GM23338 (cell line): ENCODE measurements around the gene MIDN. TPM values are rescaled to one million over a fixed set of nuclear protein-coding genes. Genes with fewer than 3 reads are reported as not detected.

ENCODE experiments used
- ATAC-seq: fragments of 200-7000 bp; cut with Tn5 transposase; 3 replicates; pipeline ENCODE4 v1.9.1; 2020
- DNase-seq: peaks from one replicate; pipeline ENCODE4 v3.0.0-alpha.2; 2015; ENCODE audit warnings: low spot score
- H2AFZ ChIP-seq: fragments of 200-600 bp; sonication (generic); 2 replicates; pipeline ENCODE4 v1.8.0; 2016; ENCODE audit warnings: antibody characterized with exemption, mild to moderate bottlenecking, moderate library complexity
- H3F3A ChIP-seq: fragments of 200-600 bp; sonication (generic); replicated peaks from 2 replicates; pipeline ENCODE4 v1.8.0; 2017; ENCODE audit warnings: antibody characterized with exemption, mixed run types, low read depth
- H3K27ac ChIP-seq: fragments of 200-600 bp; sonication (generic); 2 replicates; pipeline ENCODE4 v1.6.1; 2016; ENCODE audit warnings: low read depth
- H3K27me3 ChIP-seq: fragments of 200-600 bp; sonication (generic); 2 replicates; pipeline ENCODE4 v1.8.0; 2016; ENCODE audit warnings: mild to moderate bottlenecking, mixed run types, moderate library complexity; ENCODE audit not compliant: insufficient read depth
- H3K36me3 ChIP-seq: fragments of 200-600 bp; sonication (generic); 2 replicates; pipeline ENCODE4 v1.8.0; 2016; ENCODE audit warnings: mild to moderate bottlenecking; ENCODE audit not compliant: insufficient read depth
- H3K4me1 ChIP-seq: fragments of 200-600 bp; sonication (generic); 2 replicates; pipeline ENCODE4 v1.8.0; 2016; ENCODE audit warnings: mild to moderate bottlenecking, moderate library complexity; ENCODE audit not compliant: insufficient read depth
- H3K4me2 ChIP-seq: fragments of 200-600 bp; sonication (generic); 2 replicates; pipeline ENCODE4 v1.7.1; 2017; ENCODE audit warnings: mixed run types
- H3K4me3 ChIP-seq: fragments of 200-600 bp; sonication (generic); 2 replicates; pipeline ENCODE4 v1.6.1; 2016; ENCODE audit warnings: mixed run types
- H3K79me2 ChIP-seq: fragments of 200-600 bp; sonication (generic); replicated peaks from 2 replicates; pipeline ENCODE4 v1.8.0; 2017; ENCODE audit warnings: mild to moderate bottlenecking; ENCODE audit not compliant: insufficient read depth
- H3K9me2 ChIP-seq: fragments of 200-600 bp; sonication (generic); 2 replicates; pipeline ENCODE4 v1.8.0; 2017; ENCODE audit not compliant: insufficient read depth
- H4K20me1 ChIP-seq: fragments of 200-600 bp; sonication (generic); replicated peaks from 2 replicates; pipeline ENCODE4 v1.8.0; 2017; ENCODE audit warnings: mild to moderate bottlenecking; ENCODE audit not compliant: insufficient read depth
- H3K27ac Mint-ChIP-seq: 2 replicates; pipeline ENCODE4 v1.8.0; 2020; ENCODE audit warnings: inconsistent platforms, mild to moderate bottlenecking, moderate library complexity, mixed read lengths
- H3K27me3 Mint-ChIP-seq: 3 replicates; pipeline ENCODE4 v1.8.0; 2022; ENCODE audit warnings: low read depth, mild to moderate bottlenecking, moderate library complexity, mixed read lengths, inconsistent platforms; ENCODE audit not compliant: insufficient read depth, poor library complexity
- H3K36me3 Mint-ChIP-seq: 3 replicates; pipeline ENCODE4 v1.8.0; 2021; ENCODE audit warnings: low read depth, mild to moderate bottlenecking, inconsistent platforms, moderate library complexity, mixed read lengths
- H3K4me1 Mint-ChIP-seq: 3 replicates; pipeline ENCODE4 v1.8.0; 2020; ENCODE audit warnings: mild to moderate bottlenecking, inconsistent platforms, mixed read lengths
- H3K4me3 Mint-ChIP-seq: 3 replicates; pipeline ENCODE4 v1.8.0; 2021; ENCODE audit warnings: moderate library complexity, mild to moderate bottlenecking, inconsistent platforms, mixed read lengths
- H3K9me3 Mint-ChIP-seq: 3 replicates; pipeline ENCODE4 v1.8.0; 2020; ENCODE audit warnings: moderate library complexity, mild to moderate bottlenecking, inconsistent platforms, mixed read lengths
- CTCF ChIP-seq, 2 experiments: fragments of 200-600 bp in 1 of 2; sonication (generic) in 1 of 2; conservative IDR thresholded peaks; 2 replicates each; pipeline versions ENCODE4 v1.5.1 to v1.6.1; 2016 to 2017; ENCODE audit warnings: antibody characterized with exemption in 2 of 2, low read depth in 2 of 2, mild to moderate bottlenecking in 2 of 2, moderate library complexity in 1 of 2
- ETS1 ChIP-seq: IDR thresholded peaks from 2 replicates; pipeline ENCODE4 v1.6.1; 2016; ENCODE audit warnings: antibody characterized with exemption
- EZH2 ChIP-seq: fragments of 200-600 bp; sonication (generic); IDR thresholded peaks from one replicate; pipeline ENCODE4 v1.8.0; 2017; ENCODE audit warnings: antibody characterized with exemption, mild to moderate bottlenecking, low read depth; ENCODE audit not compliant: unreplicated experiment
- NANOG ChIP-seq: IDR thresholded peaks from 2 replicates; pipeline ENCODE4 v1.6.1; 2016; ENCODE audit warnings: antibody characterized with exemption, borderline replicate concordance
- STAT1 ChIP-seq: IDR thresholded peaks from one replicate; pipeline ENCODE4 v1.6.1; 2016; ENCODE audit warnings: antibody characterized with exemption; ENCODE audit not compliant: unreplicated experiment
- ZNF114 ChIP-seq: fragments of 250-450 bp; sonication (Bioruptor Pico); IDR thresholded peaks from 2 replicates; pipeline ENCODE4 v1.5.0; 2020; ENCODE audit warnings: mild to moderate bottlenecking, moderate library complexity
- ZNF462 ChIP-seq: fragments of 250-450 bp; sonication (Bioruptor Pico); IDR thresholded peaks from 2 replicates; pipeline ENCODE4 v1.5.0; 2020; ENCODE audit warnings: mild to moderate bottlenecking, moderate library complexity
- polyA plus RNA-seq: library from polyadenylated mRNA; unstranded; fragments of >200 nt; fragmentation: Nextera tagmentation; extraction: Ambion mirVana; gene quantifications from 2 replicates; pipeline ENCODE4 v1.2.1, GENCODE V29; 2016
- total RNA-seq: library from RNA; depleted of rRNA; stranded (reverse); fragments of >200 nt; shearing (Covaris generic); gene quantifications from 2 replicates; pipeline ENCODE4 v1.2.3, GENCODE V29; 2014

The MIDN gene
- total and polyA plus RNA-seq, 2 experiments from 2014 or later = 28.6 to 113 TPM

- no peak for TF ChIP-seq ETS1
- no peak for TF ChIP-seq NANOG
- no peak for TF ChIP-seq CTCF (conservative IDR thresholded peaks at IDR 0.05; ENCODE audit: low read depth in 2 of 2)
- TF ChIP-seq ZNF462 = no peak
These were observed 40.7 kb downstream of the MIDN start (continued) for GRCh38 chr19:1288833-1289685.

DNA sequence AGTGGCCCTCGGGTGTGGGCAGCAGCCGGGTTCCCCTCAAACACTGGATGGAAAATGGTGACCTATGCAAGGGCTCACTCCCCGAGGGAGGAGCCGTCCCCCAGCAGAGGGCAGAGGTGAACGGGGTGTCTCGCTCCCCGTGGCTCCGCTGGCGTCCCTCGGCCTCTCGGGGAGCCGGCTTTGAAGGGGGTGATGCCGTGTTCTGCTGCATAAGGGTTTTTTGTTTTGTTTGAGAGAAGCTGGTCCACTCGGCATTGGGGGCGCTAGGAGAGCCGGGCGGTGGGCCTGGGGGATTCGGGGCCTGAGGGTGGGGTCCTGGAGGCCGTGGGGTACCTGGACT is 41.3 kb downstream of the MIDN start:
- Histone ChIP-seq H3K27ac (no peak overlapping the region), H4K20me1 (no peaks in the 10 kb centered on the region), H3K79me2 (no peaks in the 10 kb centered on the region), H3K9me2 (no peaks in the 10 kb centered on the region), H3K4me1 (no peaks in the 10 kb centered on the region), H3K4me3 (no peak overlapping the region), H2AFZ (no peak overlapping the region), H3K27me3 (peaks cover 18% of the 10 kb centered on the region), H3F3A (peaks cover 11% of the 10 kb centered on the region), H3K4me2 (no peak overlapping the region), H3K36me3 (no peaks in the 10 kb centered on the region)
- H3K4me3 Mint-ChIP-seq = no peak overlapping the region
- DNase-seq (no peak), ATAC-seq (peak; percentile 4; the same call in 1 of the 3 replicates)
- H3K4me1 Mint-ChIP-seq = peaks cover 6% of the 10 kb centered on the region; the same call in 2 of the 3 replicates
- peaks cover 15% of the 10 kb centered on the region for H3K27me3 Mint-ChIP-seq
- H3K27ac Mint-ChIP-seq = no peak overlapping the region
- TF ChIP-seq NANOG (no peak), EZH2 (no peak), CTCF (conservative IDR thresholded peaks at IDR 0.05; ENCODE audit: low read depth in 2 of 2) (peak in 1 of 2 experiments; percentile 42; a peak in 2 of 4 replicates), STAT1 (no peak), ZNF114 (CRISPR knock-in tag) (no peak)
- H3K36me3 Mint-ChIP-seq = no peaks in the 10 kb centered on the region
- H3K9me3 Mint-ChIP-seq = no peaks in the 10 kb centered on the region
